Smooth muscle cell (in vitro differentiated cells): ENCODE data around the gene CLNK. TPM values are rescaled to one million over a fixed set of nuclear protein-coding genes. Genes with fewer than 3 reads are reported as not detected.

Experiments used
- DNase-seq: peaks from one replicate; lab custom pipeline; 2025; ENCODE audit not compliant: unreplicated experiment; lab: John Stamatoyannopoulos, UW
- H2AFZ ChIP-seq: fragments of 200-600 bp; sonication (generic); 2 replicates; pipeline ENCODE4 v1.6.0; 2016; ENCODE audit warnings: antibody characterized with exemption, low read depth, mild to moderate bottlenecking
- H3F3A ChIP-seq: fragments of 200-600 bp; sonication (generic); 2 replicates; pipeline ENCODE4 v1.6.0; 2017; ENCODE audit warnings: antibody characterized with exemption, low read depth
- H3K27ac ChIP-seq: fragments of 200-600 bp; sonication (generic); 2 replicates; pipeline ENCODE4 v1.5.1; 2016; ENCODE audit warnings: low read depth, mild to moderate bottlenecking
- H3K27me3 ChIP-seq: fragments of 200-600 bp; sonication (generic); 2 replicates; pipeline ENCODE4 v1.6.1; 2016; ENCODE audit warnings: low read depth, mild to moderate bottlenecking
- H3K36me3 ChIP-seq: fragments of 200-600 bp; sonication (generic); 2 replicates; pipeline ENCODE4 v1.5.1; 2016; ENCODE audit warnings: low read depth
- H3K4me1 ChIP-seq: fragments of 200-600 bp; sonication (generic); 2 replicates; pipeline ENCODE4 v1.5.1; 2016; ENCODE audit warnings: low read depth
- H3K4me2 ChIP-seq: fragments of 200-600 bp; sonication (generic); 2 replicates; pipeline ENCODE4 v1.6.0; 2016; ENCODE audit warnings: mild to moderate bottlenecking
- H3K4me3 ChIP-seq: fragments of 200-600 bp; sonication (generic); 2 replicates; pipeline ENCODE4 v1.5.1; 2016; ENCODE audit warnings: mild to moderate bottlenecking
- H3K79me2 ChIP-seq: fragments of 200-600 bp; sonication (generic); 2 replicates; pipeline ENCODE4 v1.6.0; 2016; ENCODE audit warnings: low read depth, mild to moderate bottlenecking
- H3K9ac ChIP-seq: fragments of 200-600 bp; sonication (generic); 2 replicates; pipeline ENCODE4 v1.6.0; 2016; ENCODE audit warnings: low read depth
- H3K9me3 ChIP-seq: fragments of 200-600 bp; sonication (generic); replicated peaks from 2 replicates; pipeline ENCODE4 v1.5.1; 2016; ENCODE audit warnings: low read depth
- H4K20me1 ChIP-seq: fragments of 200-600 bp; sonication (generic); 2 replicates; pipeline ENCODE4 v1.6.0; 2016; ENCODE audit warnings: low read depth
- CTCF ChIP-seq: fragments of 200-600 bp; sonication (generic); IDR thresholded peaks from 2 replicates; pipeline ENCODE4 v1.5.1; 2017; ENCODE audit warnings: borderline replicate concordance, mild to moderate bottlenecking, antibody characterized with exemption; ENCODE audit not compliant: insufficient read depth, poor library complexity, severe bottlenecking
- WGBS: methylation state at CpG from one replicate; pipeline ENCODE4 v1.1.7; 2016; ENCODE audit warnings: low lambda C conversion rate; 5-methylcytosine and 5-hydroxymethylcytosine counted together
- polyA plus RNA-seq: library from polyadenylated mRNA; unstranded; fragments of >200 nt; fragmentation: Nextera tagmentation; extraction: Ambion mirVana; gene quantifications from 2 replicates; pipeline ENCODE4 v1.2.1, GENCODE V29; 2016
- total RNA-seq: library from RNA; depleted of rRNA; stranded (reverse); fragments of >200 nt; gene quantifications from 2 replicates; pipeline ENCODE4 v1.2.3, GENCODE V29; 2014

The CLNK gene
- total and polyA plus RNA-seq, 2 experiments from 2014 or later: not detected

GRCh38 chr4:10480616-10481015, 204.0 kb downstream of the CLNK start:
- H3K4me1 ChIP-seq: no peaks in the 10 kb centered on the region
- no peak overlapping the region for H3K27ac ChIP-seq
- no peak for DNase-seq
- no peaks in the 10 kb centered on the region for H3K9me3 ChIP-seq
- no peak overlapping the region for H3K4me3 ChIP-seq
- H2AFZ ChIP-seq: no peak overlapping the region
- H3K27me3 ChIP-seq: no peaks in the 10 kb centered on the region
- no peaks in the 10 kb centered on the region for H3K36me3 ChIP-seq
- 76% methylated on average over 5 of the region's 5 CpGs for WGBS
- no peaks in the 10 kb centered on the region for H3F3A ChIP-seq
- H3K9ac ChIP-seq: no peak overlapping the region
- no peaks in the 10 kb centered on the region for H4K20me1 ChIP-seq
- no peak overlapping the region for H3K4me2 ChIP-seq
- no peaks in the 10 kb centered on the region for H3K79me2 ChIP-seq
- TF ChIP-seq CTCF: no peak

GRCh38 chr4:10478621-10479020, 205.9 kb downstream of the CLNK start:
- Histone ChIP-seq H4K20me1 (no peaks in the 10 kb centered on the region), H2AFZ (no peak overlapping the region), H3K4me1 (no peaks in the 10 kb centered on the region), H3K27me3 (no peaks in the 10 kb centered on the region), H3K36me3 (no peaks in the 10 kb centered on the region), H3K4me3 (no peak overlapping the region), H3F3A (no peaks in the 10 kb centered on the region), H3K9ac (no peak overlapping the region), H3K27ac (no peak overlapping the region), H3K4me2 (no peak overlapping the region), H3K79me2 (no peaks in the 10 kb centered on the region), H3K9me3 (no peaks in the 10 kb centered on the region)
- no peak for DNase-seq
- no peak for TF ChIP-seq CTCF

GRCh38 chr4:10470505-10470904, 214.1 kb downstream of the CLNK start:
- Histone ChIP-seq H2AFZ (no peak overlapping the region), H4K20me1 (no peaks in the 10 kb centered on the region), H3K36me3 (no peaks in the 10 kb centered on the region), H3K27ac (no peak overlapping the region), H3K9ac (no peak overlapping the region), H3K4me2 (no peak overlapping the region), H3K79me2 (no peaks in the 10 kb centered on the region), H3K27me3 (no peaks in the 10 kb centered on the region), H3K4me3 (no peak overlapping the region), H3K4me1 (no peaks in the 10 kb centered on the region), H3F3A (no peaks in the 10 kb centered on the region), H3K9me3 (no peaks in the 10 kb centered on the region)
- no peak for TF ChIP-seq CTCF
- DNase-seq: no peak
- WGBS: 95% methylated on average over 5 of the region's 5 CpGs

- no peaks in the 10 kb centered on the region for H3K36me3 ChIP-seq
- no peak overlapping the region for H3K4me2 ChIP-seq
- no peak for TF ChIP-seq CTCF
- no peak for DNase-seq
- H3K4me3 ChIP-seq: no peak overlapping the region
- no peaks in the 10 kb centered on the region for H3K79me2 ChIP-seq
- H3K27ac ChIP-seq: no peak overlapping the region
- H3K9me3 ChIP-seq: no peaks in the 10 kb centered on the region
- H3K9ac ChIP-seq: no peak overlapping the region
- H4K20me1 ChIP-seq: no peaks in the 10 kb centered on the region
- 89% methylated on average over 5 of the region's 5 CpGs for WGBS
- no peaks in the 10 kb centered on the region for H3K4me1 ChIP-seq
- H3F3A ChIP-seq: no peaks in the 10 kb centered on the region
- H2AFZ ChIP-seq: no peak overlapping the region
- peaks cover 12% of the 10 kb centered on the region for H3K27me3 ChIP-seq
These were observed 218.4 kb downstream of the CLNK start for GRCh38 chr4:10466161-10466560.
